Right ventricle myocardium inferior (tissue), 1 donor: ENCODE measurements around the gene FAHD1. TPM values are rescaled to one million over a fixed set of nuclear protein-coding genes. Genes with fewer than 3 reads are reported as not detected.
"Not testable (repeated sequence)": the region's sequence is repeated elsewhere in the genome, so short reads cannot be mapped to it uniquely, and the experiment has no call there.

Experiments used
- ATAC-seq: fragments of 200-7000 bp; cut with Tn5 transposase; one replicate; pipeline ENCODE4 v1.9.1; 2020; ENCODE audit warnings: mild to moderate bottlenecking, moderate library complexity
- DNase-seq: peaks from one replicate; pipeline ENCODE4 v3.0.0; 2021; ENCODE audit errors: missing footprints
- intact Hi-C: fragments of 100-400 bp; cut with DNase I; formaldehyde crosslinking; loops from one replicate; pipeline ENCODE4 v1.11.0; 2022
- total RNA-seq: library from RNA; stranded (reverse); fragmentation: NEBNext Ultra II Directional; extraction: Animal tissue kit (Norgen Biotek cat#: 25700); gene quantifications from one replicate; pipeline ENCODE4 v1.2.1, GENCODE V29; 2021
- donor health status: DM: no; HTN: yes; CAD: no; lungs with severe emphysema.

Gene FAHD1
- total RNA-seq, 1 donor from 2014 or later, result 28.3 TPM

- intact Hi-C loops, result loop anchor here (1.0 to 5.0 kb wide), 2 partner anchors 65 to 278 kb away; no protein-coding TSS in a partner anchor
- DNase-seq (no peak), ATAC-seq (no peak)
Observed at GRCh38 chr16:1863681-1864460, 36.9 kb downstream of the FAHD1 start.

- intact Hi-C loops, result no loop called here
- no peak for DNase-seq
- no peak for ATAC-seq
Observed at GRCh38 chr16:1865902-1866690, 39.1 kb downstream of the FAHD1 start.

GRCh38 chr16:1870365-1871082 lies 43.5 kb downstream of the FAHD1 start:
- intact Hi-C loops, result no loop called here
- ATAC-seq (no peak), DNase-seq (no peak)

GRCh38 chr16:1871974-1872635 lies 45.1 kb downstream of the FAHD1 start, which contains the start of gene MEIOB:
Gene MEIOB, minus strand, starts transcription at chr16:1872164. Its CDS starts 3,989 bp downstream, at chr16:1868175.
- ATAC-seq (no peak), DNase-seq (no peak)
- intact Hi-C loops, result no loop called here

GRCh38 chr16:1874854-1875253 lies 47.8 kb downstream of the FAHD1 start:
- DNase-seq (no peak), ATAC-seq (no peak)
- intact Hi-C loops, result no loop called here

GRCh38 chr16:1876066-1876465 lies 49.1 kb downstream of the FAHD1 start:
- ATAC-seq, DNase-seq, intact Hi-C loops: not testable (repeated sequence)

- ATAC-seq, result no peak
- intact Hi-C loops, result no loop called here
- DNase-seq, result no peak
Observed at GRCh38 chr16:1876468-1876867, 49.5 kb downstream of the FAHD1 start.

- no peak for ATAC-seq
- no peak for DNase-seq
- intact Hi-C loops, result no loop called here
Observed at GRCh38 chr16:1877089-1877488, 50.1 kb downstream of the FAHD1 start.

GRCh38 chr16:1877804-1878203 lies 50.8 kb downstream of the FAHD1 start:
- ATAC-seq (no peak), DNase-seq (no peak)
- intact Hi-C loops, result no loop called here

GRCh38 chr16:1878256-1878655 lies 51.2 kb downstream of the FAHD1 start:
- ATAC-seq, result no peak
- intact Hi-C loops, result no loop called here
- DNase-seq, result no peak

Other genes with a start within 250 kb of the FAHD1 start
- 7.2 TPM for gene IFT140, start 215.1 kb upstream of the FAHD1 start, total RNA-seq
- gene CRAMP1, start 214.8 kb upstream of the FAHD1 start, total RNA-seq, result 9.8 TPM
- gene JPT2, start 148.9 kb upstream of the FAHD1 start, total RNA-seq, result 41.5 TPM
- 66.4 TPM for gene MAPK8IP3, start 121.0 kb upstream of the FAHD1 start, total RNA-seq
- gene NME3, start 55.7 kb upstream of the FAHD1 start, total RNA-seq, result 33.9 TPM
- 8.2 TPM for gene EME2, start 54.4 kb upstream of the FAHD1 start, total RNA-seq
- 80.8 TPM for gene MRPS34, start 54.1 kb upstream of the FAHD1 start, total RNA-seq
- gene SPSB3, start 44.6 kb upstream of the FAHD1 start, total RNA-seq, result 36.1 TPM
- 37.9 TPM for gene NUBP2, start 44.2 kb upstream of the FAHD1 start, total RNA-seq
- gene IGFALS, start 33.5 kb upstream of the FAHD1 start, total RNA-seq, result not detected
- 171 TPM for gene HAGH, start 381 bp upstream of the FAHD1 start, total RNA-seq
- not detected for gene MEIOB, start 45.0 kb downstream of the FAHD1 start, total RNA-seq
- not detected for gene HS3ST6, start 91.2 kb downstream of the FAHD1 start, total RNA-seq
- 25.3 TPM for gene MSRB1, start 116.0 kb downstream of the FAHD1 start, total RNA-seq
- 271 TPM for gene RPL3L, start 127.5 kb downstream of the FAHD1 start, total RNA-seq
- gene NDUFB10, start 132.3 kb downstream of the FAHD1 start, total RNA-seq, result 737 TPM
- gene RPS2, start 137.6 kb downstream of the FAHD1 start, total RNA-seq, result 907 TPM
- gene RNF151, start 139.7 kb downstream of the FAHD1 start, total RNA-seq, result not detected
- gene TBL3, start 144.8 kb downstream of the FAHD1 start, total RNA-seq, result 24.9 TPM
- 0.22 TPM for gene NOXO1, start 154.3 kb downstream of the FAHD1 start, total RNA-seq
- 25.8 TPM for gene GFER, start 157.0 kb downstream of the FAHD1 start, total RNA-seq
- gene SYNGR3, start 162.8 kb downstream of the FAHD1 start, total RNA-seq, result 0.62 TPM
- gene ZNF598, start 182.6 kb downstream of the FAHD1 start, total RNA-seq, result 18.5 TPM
- gene NPW, start 192.6 kb downstream of the FAHD1 start, total RNA-seq, result not detected
- gene NHERF2, start 199.7 kb downstream of the FAHD1 start, total RNA-seq, result 292 TPM
- 23.3 TPM for gene NTHL1, start 220.6 kb downstream of the FAHD1 start, total RNA-seq
- 62.8 TPM for gene TSC2, start 220.8 kb downstream of the FAHD1 start, total RNA-seq